ACC112 (cell line): ENCODE measurements around the gene HNRNPM.
A peak's percentile ranks its signal among the peaks of the same experiment; 100 is the strongest.
"Not testable (repeated sequence)": the region's sequence is repeated elsewhere in the genome, so short reads cannot be mapped to it uniquely, and the experiment has no call there.

Experiments
- H2AFZ ChIP-seq: fragments of 200-600 bp; sonication (generic); one replicate; pipeline ENCODE4 v1.6.0; 2017; ENCODE audit warnings: antibody characterized with exemption, low read length; ENCODE audit not compliant: unreplicated experiment
- H3K27ac ChIP-seq: fragments of 200-600 bp; sonication (generic); 2 replicates; pipeline ENCODE4 v1.5.1; 2014; ENCODE audit warnings: low read depth, mild to moderate bottlenecking, antibody characterized with exemption, low read length, moderate library complexity
- H3K27me3 ChIP-seq: fragments of 200-600 bp; sonication (generic); 2 replicates; pipeline ENCODE4 v1.6.1; 2014; ENCODE audit warnings: mild to moderate bottlenecking, antibody characterized with exemption, low read length, moderate library complexity, mixed read lengths; ENCODE audit not compliant: insufficient read depth
- H3K36me3 ChIP-seq: fragments of 200-600 bp; sonication (generic); 2 replicates; pipeline ENCODE4 v1.6.1; 2016; ENCODE audit warnings: mild to moderate bottlenecking, antibody characterized with exemption, low read length, moderate library complexity, mixed read lengths; ENCODE audit not compliant: insufficient read depth
- H3K4me1 ChIP-seq: fragments of 200-600 bp; sonication (generic); one replicate; pipeline ENCODE4 v1.6.1; 2016; ENCODE audit warnings: low read length, mixed read lengths; ENCODE audit not compliant: insufficient read depth, unreplicated experiment, control insufficient read depth
- H3K4me3 ChIP-seq: fragments of 200-600 bp; sonication (generic); 2 replicates; pipeline ENCODE4 v1.5.1; 2014; ENCODE audit warnings: mild to moderate bottlenecking, low read depth, low read length
- H3K79me2 ChIP-seq: fragments of 200-600 bp; sonication (generic); one replicate; pipeline ENCODE4 v1.6.0; 2016; ENCODE audit warnings: low read length; ENCODE audit not compliant: control insufficient read depth, unreplicated experiment, insufficient read depth

The HNRNPM gene

GRCh38 chr19:8403098-8403819, 41.5 kb upstream of the HNRNPM start:
- Histone ChIP-seq H2AFZ (no peak overlapping the region), H3K79me2 (peaks cover 4% of the 10 kb centered on the region), H3K27ac (no peak overlapping the region), H3K4me1 (no peaks in the 10 kb centered on the region), H3K27me3 (no peaks in the 10 kb centered on the region), H3K36me3 (no peaks in the 10 kb centered on the region), H3K4me3 (no peak overlapping the region)

GRCh38 chr19:8403820-8404109, 41.0 kb upstream of the HNRNPM start:
- Histone ChIP-seq H3K79me2 (no peaks in the 10 kb centered on the region), H3K4me3 (no peak overlapping the region), H3K36me3 (no peaks in the 10 kb centered on the region), H3K27me3 (no peaks in the 10 kb centered on the region), H2AFZ (no peak overlapping the region), H3K4me1 (no peaks in the 10 kb centered on the region), H3K27ac (no peak overlapping the region)

GRCh38 chr19:8404391-8405151, 40.2 kb upstream of the HNRNPM start:
- H3K36me3 ChIP-seq: no peaks in the 10 kb centered on the region
- H2AFZ ChIP-seq: no peak overlapping the region
- no peaks in the 10 kb centered on the region for H3K4me1 ChIP-seq

GRCh38 chr19:8410718-8411117, 34.1 kb upstream of the HNRNPM start:
- H3K36me3 ChIP-seq, H3K4me3 ChIP-seq, H3K79me2 ChIP-seq, H3K4me1 ChIP-seq, H2AFZ ChIP-seq, H3K27ac ChIP-seq, H3K27me3 ChIP-seq: not testable (repeated sequence)

More at GRCh38 chr19:8404391-8405151, 40.2 kb upstream of the HNRNPM start:
- Histone ChIP-seq H3K4me3 (no peak overlapping the region), H3K79me2 (no peaks in the 10 kb centered on the region), H3K27ac (no peak overlapping the region), H3K27me3 (no peaks in the 10 kb centered on the region)

GRCh38 chr19:8412783-8413628, 31.8 kb upstream of the HNRNPM start, which contains the start of gene MARCHF2:
Gene MARCHF2 (plus strand): TSS chr19:8413305. CDS start chr19:8421841, 8,536 bp downstream.
- Histone ChIP-seq H3K4me1 (no peaks in the 10 kb centered on the region), H3K27ac (no peak within 1 kb of the TSS), H3K27me3 (no peaks in the 10 kb centered on the region), H3K4me3 (peak within 1 kb of the TSS; percentile 76), H3K36me3 (no peaks in the 10 kb centered on the region), H2AFZ (peak within 1 kb of the TSS; percentile 62), H3K79me2 (no peaks in the 10 kb centered on the region)

GRCh38 chr19:8413629-8413995, 31.2 kb upstream of the HNRNPM start:
- H3K27ac ChIP-seq: no peak overlapping the region
- peak overlapping the region; percentile 62 for H2AFZ ChIP-seq
- H3K36me3 ChIP-seq: no peaks in the 10 kb centered on the region
- H3K27me3 ChIP-seq: no peaks in the 10 kb centered on the region
- H3K4me1 ChIP-seq: no peaks in the 10 kb centered on the region
- peak overlapping the region; percentile 76 for H3K4me3 ChIP-seq
- H3K79me2 ChIP-seq: no peaks in the 10 kb centered on the region

- H2AFZ ChIP-seq: no peak overlapping the region
- no peaks in the 10 kb centered on the region for H3K79me2 ChIP-seq
- H3K36me3 ChIP-seq: no peaks in the 10 kb centered on the region
- H3K27ac ChIP-seq: no peak overlapping the region
- no peaks in the 10 kb centered on the region for H3K4me1 ChIP-seq
- no peaks in the 10 kb centered on the region for H3K27me3 ChIP-seq
- no peak overlapping the region for H3K4me3 ChIP-seq
These were observed 28.0 kb upstream of the HNRNPM start for GRCh38 chr19:8416796-8417195.

- Histone ChIP-seq H2AFZ (no peak overlapping the region), H3K27me3 (no peaks in the 10 kb centered on the region), H3K4me1 (peaks cover 12% of the 10 kb centered on the region), H3K4me3 (no peak overlapping the region), H3K36me3 (no peaks in the 10 kb centered on the region), H3K79me2 (no peaks in the 10 kb centered on the region), H3K27ac (no peak overlapping the region)
These were observed 23.0 kb upstream of the HNRNPM start for GRCh38 chr19:8421484-8422461.

- H3K36me3 ChIP-seq: no peaks in the 10 kb centered on the region
- no peaks in the 10 kb centered on the region for H3K27me3 ChIP-seq
- H2AFZ ChIP-seq: no peak overlapping the region
- no peaks in the 10 kb centered on the region for H3K79me2 ChIP-seq
- H3K4me1 ChIP-seq: peaks cover 12% of the 10 kb centered on the region
- H3K4me3 ChIP-seq: peak overlapping the region; percentile 45; the same call in 1 of the 2 replicates
- peak overlapping the region; percentile 75 for H3K27ac ChIP-seq
These were observed 21.0 kb upstream of the HNRNPM start for GRCh38 chr19:8423817-8424223.

- H3K27me3 ChIP-seq, H2AFZ ChIP-seq, H3K27ac ChIP-seq, H3K79me2 ChIP-seq, H3K36me3 ChIP-seq, H3K4me3 ChIP-seq: not testable (repeated sequence)
- peaks cover 12% of the 10 kb centered on the region for H3K4me1 ChIP-seq
These were observed 19.4 kb upstream of the HNRNPM start for GRCh38 chr19:8425331-8425730.
